ENCODE data around the gene GGA2. TPM values are rescaled to one million over a fixed set of nuclear protein-coding genes. Genes with fewer than 3 reads are reported as not detected.
"Not testable (repeated sequence)": the region's sequence is repeated elsewhere in the genome, so short reads cannot be mapped to it uniquely, and the experiment has no call there.

The GGA2 gene
- total RNA-seq, 1 experiment from 2014 or later, result 28.0 TPM

DNA sequence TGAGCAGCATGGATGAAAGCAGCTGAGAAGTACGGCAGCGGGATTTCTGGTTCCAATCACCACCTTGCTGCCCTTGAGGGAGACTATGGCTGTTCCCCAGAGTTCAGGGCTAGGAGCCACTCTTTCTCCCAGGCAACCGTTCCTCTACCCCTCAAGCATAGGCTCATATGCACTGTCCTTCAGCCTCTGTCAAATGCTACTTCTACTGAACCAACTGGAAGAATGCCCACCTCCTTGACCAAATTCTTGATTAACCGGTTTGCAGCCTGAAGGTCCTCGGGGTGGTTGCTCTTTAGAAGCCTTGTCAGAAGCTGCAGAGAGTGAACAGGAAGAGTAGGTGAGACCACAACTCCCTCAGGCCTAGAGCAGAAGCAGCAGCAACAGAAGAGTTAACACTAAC lies 23.8 kb downstream of the GGA2 start:
- H3K4me1 ChIP-seq (replicated peaks), result peaks cover 1% of the 10 kb centered on the region
- peaks cover 90% of the 10 kb centered on the region for H3K36me3 ChIP-seq
- no peaks in the 10 kb centered on the region for H3K27me3 ChIP-seq (replicated peaks)
- no peak overlapping the region for H3K4me3 ChIP-seq
- H3K27ac ChIP-seq, result no peak overlapping the region
- no peak for DNase-seq (ENCODE audit: low read depth in 1 of 2, low spot score in 2 of 2)
- H3K9me3 ChIP-seq (replicated peaks), result no peaks in the 10 kb centered on the region

DNA sequence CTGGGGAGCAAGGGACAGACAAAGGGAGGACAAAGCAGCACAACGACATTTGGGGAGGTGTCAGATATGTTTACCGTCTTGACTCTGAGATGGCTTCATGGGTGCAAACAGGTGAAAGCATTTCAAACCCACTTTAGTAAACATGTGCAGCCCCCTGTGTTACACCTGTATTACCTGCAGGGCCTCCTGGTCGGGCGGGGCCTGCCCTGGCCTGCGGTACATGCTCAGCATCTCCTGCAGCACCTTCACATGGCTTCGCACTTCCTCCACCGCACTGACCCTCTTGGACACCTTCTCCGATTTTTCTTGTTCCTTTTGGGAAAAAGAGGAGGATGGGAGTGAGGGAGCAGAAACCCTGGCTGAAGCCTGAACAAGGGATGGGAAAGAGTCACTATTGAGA lies 24.5 kb downstream of the GGA2 start:
- no peaks in the 10 kb centered on the region for H3K4me1 ChIP-seq (replicated peaks)
- no peak overlapping the region for H3K4me3 ChIP-seq
- H3K27me3 ChIP-seq (replicated peaks), result no peaks in the 10 kb centered on the region
- DNase-seq (ENCODE audit: low read depth in 1 of 2, low spot score in 2 of 2), result no peak
- no peaks in the 10 kb centered on the region for H3K9me3 ChIP-seq (replicated peaks)
- H3K27ac ChIP-seq, result no peak overlapping the region
- peaks cover 91% of the 10 kb centered on the region for H3K36me3 ChIP-seq

DNA sequence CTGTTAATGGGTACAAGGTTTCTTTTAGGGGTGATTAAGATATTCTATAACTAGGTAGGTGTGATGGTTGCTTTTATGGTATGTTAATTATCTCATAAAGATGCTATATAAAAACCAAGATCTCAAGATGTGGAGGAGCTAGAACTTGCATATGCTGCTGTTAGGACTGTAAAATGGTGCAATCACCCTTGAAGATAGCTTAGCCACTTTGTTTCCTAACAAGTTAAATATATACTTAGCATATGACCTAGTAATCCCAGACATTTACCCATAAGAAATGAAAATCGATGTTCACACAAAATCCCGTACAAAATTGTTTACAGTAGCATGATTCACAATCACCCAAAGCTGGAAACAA lies 25.1 kb downstream of the GGA2 start:
- Histone ChIP-seq H3K4me1 (replicated peaks) (no peaks in the 10 kb centered on the region), H3K36me3 (peaks cover 91% of the 10 kb centered on the region), H3K9me3 (replicated peaks) (no peaks in the 10 kb centered on the region), H3K27ac (no peak overlapping the region), H3K27me3 (replicated peaks) (no peaks in the 10 kb centered on the region), H3K4me3 (no peak overlapping the region)
- DNase-seq (ENCODE audit: low read depth in 1 of 2, low spot score in 2 of 2), result no peak

DNA sequence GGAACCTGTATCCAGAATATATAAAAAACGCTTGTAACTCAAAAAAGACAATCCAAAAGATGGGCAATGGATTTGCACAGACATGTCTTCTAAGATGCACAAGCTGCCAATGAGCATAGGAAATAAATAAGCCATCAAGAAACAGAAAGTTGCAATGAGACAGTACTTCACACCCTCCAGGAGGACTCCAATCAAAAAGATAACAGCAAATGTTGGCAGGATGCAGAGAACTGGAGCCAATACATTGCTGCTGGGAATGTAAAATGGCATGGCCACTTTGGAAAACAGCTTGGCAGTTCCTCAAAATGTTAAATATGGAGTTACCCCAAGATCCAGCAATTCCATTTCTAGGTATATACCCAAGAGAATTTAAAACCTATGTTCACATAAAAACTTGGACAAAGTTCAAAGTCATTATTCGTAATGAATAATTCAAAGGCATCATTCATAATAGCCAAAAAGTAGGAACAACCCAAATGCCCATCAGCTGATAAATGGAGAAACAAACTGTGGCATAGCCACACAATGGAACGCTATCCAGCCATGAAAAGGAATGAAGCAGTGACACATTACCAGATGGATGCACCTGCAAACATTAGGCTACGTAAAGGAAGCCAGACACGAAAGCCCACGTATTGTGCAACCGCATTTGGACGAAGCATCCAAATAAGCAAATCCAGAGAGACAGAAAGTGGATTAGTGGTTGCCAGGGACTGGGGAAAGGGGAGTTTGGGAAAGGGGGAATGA lies 25.6 kb downstream of the GGA2 start:
- DNase-seq (ENCODE audit: low read depth in 1 of 2, low spot score in 2 of 2), result no peak
- Histone ChIP-seq H3K4me1 (replicated peaks) (no peaks in the 10 kb centered on the region), H3K27ac (no peak overlapping the region), H3K9me3 (replicated peaks) (no peaks in the 10 kb centered on the region), H3K27me3 (replicated peaks) (no peaks in the 10 kb centered on the region), H3K36me3 (peaks cover 91% of the 10 kb centered on the region), H3K4me3 (no peak overlapping the region)

DNA sequence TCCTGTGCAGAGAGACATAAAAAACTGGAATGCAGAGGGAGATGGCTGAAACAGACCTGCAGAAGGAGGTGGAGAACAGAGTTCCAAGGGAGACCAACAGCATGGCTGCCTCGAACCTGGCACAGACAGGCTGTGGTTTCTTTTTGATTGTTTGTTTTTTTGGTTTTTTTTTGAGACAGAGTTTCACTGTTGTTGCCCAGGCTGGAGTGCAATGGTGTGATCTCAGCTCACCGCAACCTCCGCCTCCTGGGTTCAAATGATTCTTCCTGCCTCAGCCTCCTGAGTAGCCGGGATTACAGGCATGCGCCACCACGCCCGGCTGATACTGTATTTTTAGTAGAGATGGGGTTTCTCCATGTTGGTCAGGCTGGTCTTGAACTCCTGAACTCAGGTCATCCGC lies 26.8 kb downstream of the GGA2 start:
- not testable (repeated sequence) for H3K27ac ChIP-seq; DNase-seq (ENCODE audit: low read depth in 1 of 2, low spot score in 2 of 2); H3K9me3 ChIP-seq (replicated peaks); H3K4me3 ChIP-seq; H3K4me1 ChIP-seq (replicated peaks); H3K27me3 ChIP-seq (replicated peaks)
- peaks cover 93% of the 10 kb centered on the region for H3K36me3 ChIP-seq

DNA sequence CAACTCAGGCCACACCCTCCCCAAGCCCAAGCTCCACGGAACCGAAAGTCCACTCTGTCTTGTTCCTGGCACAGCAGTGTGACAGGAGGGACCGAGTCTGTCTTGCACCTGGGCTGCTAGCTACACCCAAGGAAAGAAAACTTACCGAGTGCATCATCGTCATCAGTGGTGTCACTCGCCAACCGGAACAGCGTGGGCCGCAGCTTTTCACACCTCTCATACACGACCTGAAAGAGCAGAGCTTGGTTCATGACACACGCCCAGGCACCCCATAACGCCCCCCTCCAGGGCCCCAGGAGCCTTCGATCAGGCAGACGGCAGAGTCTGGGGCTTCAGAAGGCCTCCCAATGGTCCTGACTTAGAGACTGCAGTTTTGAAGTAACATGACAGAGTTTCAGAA lies 27.5 kb downstream of the GGA2 start:
- H3K4me1 ChIP-seq (replicated peaks), result no peaks in the 10 kb centered on the region
- H3K9me3 ChIP-seq (replicated peaks), result no peaks in the 10 kb centered on the region
- H3K27me3 ChIP-seq (replicated peaks), result no peaks in the 10 kb centered on the region
- no peak overlapping the region for H3K27ac ChIP-seq
- no peak for DNase-seq (ENCODE audit: low read depth in 1 of 2, low spot score in 2 of 2)
- H3K36me3 ChIP-seq, result peaks cover 89% of the 10 kb centered on the region
- no peak overlapping the region for H3K4me3 ChIP-seq

DNA sequence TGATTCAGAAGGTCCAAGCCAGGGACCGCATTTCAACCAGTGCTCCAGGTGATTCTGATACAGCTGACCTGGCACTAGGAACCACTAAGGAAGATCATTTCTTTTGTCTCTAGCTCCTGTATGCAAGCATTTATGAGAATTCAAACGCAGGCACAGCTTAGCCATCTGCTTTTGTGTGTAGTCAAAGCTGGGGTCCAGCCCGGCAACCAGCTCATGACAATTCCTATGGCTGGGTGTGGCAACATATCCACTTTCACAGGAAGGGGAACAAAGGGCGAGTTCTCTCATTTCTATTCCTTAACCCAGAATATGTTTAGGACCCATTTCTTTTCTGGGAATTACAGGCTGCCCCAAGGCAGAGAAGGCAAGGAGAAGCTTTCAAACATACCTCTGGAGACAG lies 30.0 kb downstream of the GGA2 start:
- no peak for DNase-seq (ENCODE audit: low read depth in 1 of 2, low spot score in 2 of 2)
- H3K4me1 ChIP-seq (replicated peaks), result no peaks in the 10 kb centered on the region
- H3K27ac ChIP-seq, result no peak overlapping the region
- H3K27me3 ChIP-seq (replicated peaks), result no peaks in the 10 kb centered on the region
- H3K9me3 ChIP-seq (replicated peaks), result no peaks in the 10 kb centered on the region
- H3K36me3 ChIP-seq, result peaks cover 85% of the 10 kb centered on the region
- H3K4me3 ChIP-seq, result no peak overlapping the region

DNA sequence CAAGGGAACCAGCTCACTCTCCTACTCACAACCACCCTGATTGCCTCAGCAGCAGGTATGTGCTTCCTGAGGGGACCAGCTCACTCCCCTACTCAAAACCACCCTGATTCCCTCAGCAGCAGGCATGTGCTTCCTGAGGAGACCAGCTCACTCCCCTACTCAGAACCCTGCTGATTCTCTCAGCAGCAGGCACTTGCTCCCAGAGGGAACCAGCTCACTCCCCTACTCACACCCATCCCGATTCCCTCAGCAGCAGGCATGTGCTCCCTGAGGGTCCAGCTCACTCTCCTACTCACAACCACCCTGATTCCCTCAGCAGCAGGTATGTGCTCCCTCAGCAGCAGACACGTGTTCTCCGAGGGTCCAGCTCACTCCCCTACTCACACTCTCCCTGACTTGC lies 31.2 kb downstream of the GGA2 start:
- Histone ChIP-seq H3K4me3 (no peak overlapping the region), H3K4me1 (replicated peaks) (no peaks in the 10 kb centered on the region), H3K9me3 (replicated peaks) (no peaks in the 10 kb centered on the region), H3K36me3 (peaks cover 84% of the 10 kb centered on the region), H3K27ac (no peak overlapping the region), H3K27me3 (replicated peaks) (no peaks in the 10 kb centered on the region)
- no peak for DNase-seq (ENCODE audit: low read depth in 1 of 2, low spot score in 2 of 2)

DNA sequence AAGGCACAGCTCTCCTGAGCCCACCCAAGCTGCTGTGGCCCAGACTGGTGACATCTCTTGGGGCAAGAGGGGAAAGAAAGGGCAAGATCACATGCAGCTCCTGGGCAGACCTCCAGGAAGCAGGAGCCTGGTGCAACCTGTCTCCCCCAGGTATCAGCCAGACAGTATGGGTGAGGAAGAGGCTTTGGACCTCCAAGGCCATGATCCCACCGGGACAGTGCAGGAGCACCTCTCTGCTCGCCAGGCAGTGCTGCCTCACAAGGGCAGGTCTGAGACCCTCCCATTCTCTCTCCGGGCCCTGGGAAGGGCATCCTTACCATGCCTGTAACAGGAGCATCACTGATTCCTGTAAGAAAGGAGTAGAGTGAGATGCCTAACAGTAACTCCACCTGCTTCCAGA lies 31.7 kb downstream of the GGA2 start:
- Histone ChIP-seq H3K9me3 (replicated peaks) (no peaks in the 10 kb centered on the region), H3K36me3 (peaks cover 87% of the 10 kb centered on the region), H3K27me3 (replicated peaks) (no peaks in the 10 kb centered on the region), H3K27ac (no peak overlapping the region), H3K4me1 (replicated peaks) (no peaks in the 10 kb centered on the region), H3K4me3 (no peak overlapping the region)
- DNase-seq (ENCODE audit: low read depth in 1 of 2, low spot score in 2 of 2), result no peak

DNA sequence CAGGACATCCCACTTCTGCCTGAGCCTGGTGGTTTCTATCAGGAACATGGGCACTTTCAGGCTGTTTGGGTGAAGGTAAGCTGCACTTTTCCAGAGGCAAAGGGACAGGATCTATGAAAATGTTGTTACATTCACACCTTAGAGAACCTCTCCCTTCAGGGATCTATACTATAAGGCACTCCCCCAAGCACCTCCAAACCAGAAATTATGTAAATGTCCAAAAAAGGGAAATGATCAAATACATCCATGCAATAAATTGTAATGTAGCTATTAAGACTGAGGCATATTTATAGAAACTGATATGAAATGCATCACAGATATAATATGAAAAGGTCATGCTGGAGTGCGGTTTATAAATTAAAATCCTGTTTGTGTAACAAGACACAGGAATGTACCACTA lies 34.0 kb downstream of the GGA2 start:
- no peak overlapping the region for H3K27ac ChIP-seq
- H3K36me3 ChIP-seq, result peaks cover 71% of the 10 kb centered on the region
- no peak for DNase-seq (ENCODE audit: low read depth in 1 of 2, low spot score in 2 of 2)
- no peaks in the 10 kb centered on the region for H3K9me3 ChIP-seq (replicated peaks)
- no peaks in the 10 kb centered on the region for H3K4me1 ChIP-seq (replicated peaks)
- H3K4me3 ChIP-seq, result no peak overlapping the region
- no peaks in the 10 kb centered on the region for H3K27me3 ChIP-seq (replicated peaks)

DNA sequence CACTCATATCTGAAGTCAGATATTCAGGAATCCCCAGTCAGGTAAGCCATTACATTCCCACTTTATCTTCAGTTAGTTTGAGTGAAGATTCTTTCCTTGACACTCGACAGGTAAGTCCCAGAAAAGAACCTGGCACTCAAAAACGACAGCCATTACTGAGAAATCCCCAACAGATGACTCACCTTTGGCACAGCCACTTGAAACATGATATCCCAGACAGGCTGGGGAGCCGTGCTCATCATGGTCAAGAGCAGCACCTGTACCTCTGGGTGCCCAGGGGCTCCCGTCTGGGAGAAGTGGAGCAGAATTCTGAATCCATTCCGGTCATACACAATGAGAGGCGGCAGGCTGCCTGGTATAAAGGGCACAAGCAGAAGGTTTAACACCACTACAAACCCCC lies 40.5 kb downstream of the GGA2 start:
- no peaks in the 10 kb centered on the region for H3K27me3 ChIP-seq (replicated peaks)
- no peak overlapping the region for H3K27ac ChIP-seq
- H3K4me3 ChIP-seq, result no peak overlapping the region
- H3K36me3 ChIP-seq, result peaks cover 77% of the 10 kb centered on the region
- no peaks in the 10 kb centered on the region for H3K9me3 ChIP-seq (replicated peaks)
- DNase-seq (ENCODE audit: low read depth in 1 of 2, low spot score in 2 of 2), result no peak
- H3K4me1 ChIP-seq (replicated peaks), result peaks cover 4% of the 10 kb centered on the region; the same call in 1 of the 2 replicates

DNA sequence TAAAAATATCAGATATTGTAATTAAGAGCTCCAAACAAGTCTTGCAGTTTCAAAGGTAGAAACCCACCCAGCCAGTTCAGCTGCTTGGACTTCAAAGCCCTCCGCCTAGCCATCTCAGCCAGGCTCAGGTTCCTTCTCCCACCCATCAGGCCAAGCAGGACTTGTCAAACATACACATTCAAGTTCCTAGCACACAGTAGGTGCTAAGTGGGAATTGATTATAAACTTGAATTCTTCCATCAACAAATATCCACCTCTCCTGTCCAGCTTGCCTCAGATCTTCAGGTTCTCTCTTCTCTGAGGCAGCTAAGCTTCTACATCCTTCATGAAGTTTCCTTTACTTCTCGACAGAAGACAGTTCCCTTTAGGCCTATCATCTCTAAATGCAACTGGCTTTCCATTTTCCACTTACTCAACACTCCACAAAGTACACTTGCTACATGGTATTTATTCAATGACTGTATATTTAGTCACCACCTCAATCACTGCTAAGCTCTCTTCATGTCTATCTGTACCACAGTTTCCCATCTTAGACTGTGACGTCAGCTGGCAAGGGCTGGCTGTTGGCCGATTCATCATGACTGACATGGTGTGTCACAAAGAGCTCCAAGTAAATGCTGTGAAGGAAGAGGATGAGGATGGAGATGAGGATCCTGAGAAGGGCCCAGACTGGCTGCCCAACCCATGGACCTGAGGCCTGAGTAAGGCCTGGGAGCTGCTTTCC lies 44.0 kb downstream of the GGA2 start:
- Histone ChIP-seq H3K36me3 (peaks cover 60% of the 10 kb centered on the region), H3K27ac (no peak overlapping the region), H3K4me3 (no peak overlapping the region), H3K4me1 (replicated peaks) (peaks cover 14% of the 10 kb centered on the region), H3K27me3 (replicated peaks) (no peaks in the 10 kb centered on the region), H3K9me3 (replicated peaks) (no peaks in the 10 kb centered on the region)
- DNase-seq (ENCODE audit: low read depth in 1 of 2, low spot score in 2 of 2), result peak; percentile 44 to 65

DNA sequence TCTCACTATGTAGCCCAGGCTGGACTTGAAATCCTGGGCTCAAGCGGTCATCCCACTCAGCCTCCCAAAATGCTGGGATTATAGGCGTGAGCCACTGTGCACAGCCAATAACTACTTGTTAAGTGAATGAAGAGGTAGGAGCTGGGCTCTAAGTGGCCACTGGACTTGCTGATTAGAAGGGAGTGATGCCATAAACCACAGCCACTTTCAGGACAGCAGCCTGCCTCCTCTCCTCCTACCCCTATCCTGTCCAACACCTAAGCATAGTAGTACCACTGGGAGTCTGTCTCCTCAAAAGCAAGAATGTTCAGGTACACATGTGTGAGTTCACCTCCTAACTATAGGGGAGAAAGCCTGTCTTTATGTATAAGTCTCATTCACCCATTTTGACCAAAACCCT lies 45.1 kb downstream of the GGA2 start:
- no peak for DNase-seq (ENCODE audit: low read depth in 1 of 2, low spot score in 2 of 2)
- Histone ChIP-seq H3K9me3 (replicated peaks) (no peaks in the 10 kb centered on the region), H3K4me1 (replicated peaks) (peaks cover 17% of the 10 kb centered on the region), H3K4me3 (no peak overlapping the region), H3K27ac (no peak overlapping the region), H3K36me3 (peaks cover 51% of the 10 kb centered on the region), H3K27me3 (replicated peaks) (no peaks in the 10 kb centered on the region)

DNA sequence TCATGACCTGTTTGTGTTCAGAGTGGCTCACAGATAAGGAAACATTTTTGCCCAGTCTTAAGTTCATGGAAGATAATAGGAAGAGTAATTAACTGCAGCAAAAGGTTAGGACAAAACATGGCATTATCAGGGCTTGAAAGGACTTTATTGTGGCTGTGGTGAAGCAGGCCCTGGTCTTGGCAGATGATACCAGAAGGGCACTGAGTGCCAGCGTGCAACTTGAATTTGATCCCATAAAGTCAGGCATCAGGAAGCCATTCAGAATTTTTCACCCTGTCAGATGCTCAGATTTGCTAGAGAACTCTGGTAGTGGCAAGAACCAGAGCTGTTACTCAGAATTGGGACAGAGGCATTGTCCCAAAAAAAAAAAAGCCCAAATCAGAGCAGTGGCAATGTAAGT lies 46.1 kb downstream of the GGA2 start:
- no peak for DNase-seq (ENCODE audit: low read depth in 1 of 2, low spot score in 2 of 2)
- Histone ChIP-seq H3K4me3 (no peak overlapping the region), H3K4me1 (replicated peaks) (peaks cover 17% of the 10 kb centered on the region), H3K9me3 (replicated peaks) (no peaks in the 10 kb centered on the region), H3K27me3 (replicated peaks) (no peaks in the 10 kb centered on the region), H3K27ac (no peak overlapping the region), H3K36me3 (peaks cover 41% of the 10 kb centered on the region)

Data from SJSA1 (cell line).